Liver (tissue), 10 donors: ENCODE results near the gene COL24A1. TPM values are rescaled to one million over a fixed set of nuclear protein-coding genes. Genes with fewer than 3 reads are reported as not detected.

ENCODE experiments used
- DNase-seq: peaks from one replicate; pipeline ENCODE4 v3.0.0-alpha.2; 2017; ENCODE audit warnings: low spot score
- H3K27ac ChIP-seq, 2 donors: one replicate each; pipeline ENCODE4 v1.7.0; 2013; ENCODE audit warnings: inconsistent platforms in 2 of 2, low read length in 2 of 2, control low read depth in 1 of 2, low read depth in 1 of 2, mild to moderate bottlenecking in 1 of 2
- H3K27me3 ChIP-seq, 4 donors: one replicate each; pipeline versions ENCODE4 v1.6.1 to v1.7.0; 2013; ENCODE audit warnings: low read length in 3 of 4, inconsistent platforms in 1 of 4, mild to moderate bottlenecking in 1 of 4, moderate library complexity in 1 of 4; ENCODE audit not compliant: control insufficient read depth in 4 of 4, insufficient read depth in 4 of 4
- H3K36me3 ChIP-seq, 4 donors: one replicate each; pipeline versions ENCODE4 v1.6.1 to v1.7.0; 2013; ENCODE audit warnings: low read length in 3 of 4, mild to moderate bottlenecking in 3 of 4, low read depth in 1 of 4, moderate library complexity in 1 of 4; ENCODE audit not compliant: control insufficient read depth in 4 of 4, insufficient read depth in 3 of 4
- H3K4me1 ChIP-seq, 4 donors: one replicate each; pipeline versions ENCODE4 v1.6.1 to v1.7.0; 2013; ENCODE audit warnings: low read length in 3 of 4, mild to moderate bottlenecking in 3 of 4, moderate library complexity in 1 of 4; ENCODE audit not compliant: control insufficient read depth in 4 of 4, insufficient read depth in 4 of 4
- H3K4me3 ChIP-seq, 3 donors: one replicate each; pipeline versions ENCODE4 v1.6.1 to v1.7.0; 2013; ENCODE audit warnings: low read length in 3 of 3, control low read depth in 1 of 3, low read depth in 1 of 3, mild to moderate bottlenecking in 1 of 3
- H3K9ac ChIP-seq, 2 donors: one replicate each; pipeline ENCODE4 v1.7.0; 2013; ENCODE audit warnings: low read length in 2 of 2, mild to moderate bottlenecking in 2 of 2, moderate library complexity in 2 of 2, control low read depth in 1 of 2, low read depth in 1 of 2
- H3K9me3 ChIP-seq, 4 donors: one replicate each; pipeline versions ENCODE4 v1.6.1 to v1.7.0; 2013; ENCODE audit warnings: low read length in 3 of 4; ENCODE audit not compliant: control insufficient read depth in 4 of 4
- ATF3 ChIP-seq: IDR thresholded peaks from 2 replicates; pipeline ENCODE4 v1.6.1; 2016; ENCODE audit warnings: antibody characterized with exemption
- CTCF ChIP-seq: fragments of 150-350 bp; IDR thresholded peaks from 2 replicates; pipeline ENCODE4 v1.5.1; 2017; ENCODE audit warnings: improper control_type of control experiment, low read depth, low read length; ENCODE audit not compliant: missing input control
- FOXA1 ChIP-seq: IDR thresholded peaks from 2 replicates; pipeline ENCODE4 v1.6.1; 2016; ENCODE audit warnings: antibody characterized with exemption
- HNF4A ChIP-seq, 2 donors: conservative IDR thresholded peaks; 2 replicates each; pipeline ENCODE4 v1.6.1; 2016; ENCODE audit warnings: antibody characterized with exemption in 2 of 2, mild to moderate bottlenecking in 2 of 2
- HNF4G ChIP-seq: IDR thresholded peaks from 2 replicates; pipeline ENCODE4 v1.6.1; 2016; ENCODE audit warnings: antibody characterized with exemption
- REST ChIP-seq: IDR thresholded peaks from 2 replicates; pipeline ENCODE4 v1.6.1; 2016; ENCODE audit warnings: antibody characterized with exemption, mild to moderate bottlenecking
- TAF1 ChIP-seq: conservative IDR thresholded peaks from 2 replicates; pipeline ENCODE4 v1.6.1; 2016; ENCODE audit warnings: antibody characterized with exemption, mild to moderate bottlenecking
- ZBTB33 ChIP-seq: IDR thresholded peaks from 2 replicates; pipeline ENCODE4 v1.6.1; 2016; ENCODE audit warnings: antibody characterized with exemption
- WGBS: extraction: QIAGEN DNeasy Blood & Tissue Kit; methylation state at CpG from one replicate; pipeline ENCODE4 v1.1.7; 2013; 5-methylcytosine and 5-hydroxymethylcytosine counted together
- polyA plus RNA-seq, 2 donors: library from polyadenylated mRNA; stranded (reverse) in 1 of 2; unstranded in 1 of 2; fragments of 200-250 nt in 1 of 2; fragments of >200 nt in 1 of 2; fragmentation: Nextera tagmentation in 1 of 2; extraction: Ambion mirVana in 1 of 2; gene quantifications; one replicate each; pipeline versions ENCODE4 v1.2.1 to v1.2.3, GENCODE V29; 2013 to 2015
- small RNA-seq: library from RNA; depleted of rRNA; stranded (forward); fragments of <200 nt; gene quantifications from one replicate; pipeline ENCODE3, GENCODE V24; 2014
- total RNA-seq, 2 donors: library from RNA; depleted of rRNA; stranded (reverse); fragments of >200 nt; gene quantifications; one replicate each; pipeline ENCODE4 v1.2.3, GENCODE V29; 2014
- donor health status: healthy.
- donor health status: healthy.
- donor health status: healthy.
- donor health status: healthy.
- donor health status: healthy.

COL24A1 gene
- total and polyA plus RNA-seq, 4 donors: under 0.01 to 0.28 (median 0.01) TPM; not detected in 1

GRCh38 chr1:85681087-85681486, 475.5 kb downstream of the COL24A1 start:
- no peaks in the 10 kb centered on the region for H3K4me1 ChIP-seq
- no peaks in the 10 kb centered on the region for H3K27me3 ChIP-seq
- peaks cover 1 to 10% (median 4%) of the 10 kb centered on the region in 4 donors for H3K36me3 ChIP-seq
- no peak overlapping the region for H3K9ac ChIP-seq
- no peak overlapping the region for H3K27ac ChIP-seq
- H3K4me3 ChIP-seq: no peak overlapping the region
- 75% methylated on average over 2 of the region's 2 CpGs for WGBS
- TF ChIP-seq HNF4G (no peak), CTCF (no peak), FOXA1 (no peak), REST (no peak), TAF1 (no peak), ATF3 (no peak), ZBTB33 (no peak), HNF4A (conservative IDR thresholded peaks at IDR 0.05) (no peak)
- H3K9me3 ChIP-seq: no peaks in the 10 kb centered on the region
- no peak for DNase-seq

Small RNA genes lying within 50 kb of the gene (small RNA-seq; reads per million reads assigned to genes)
- not detected for gene RNA5SP51

Other genes starting within 250 kb of the COL24A1 start
- 1 to 10 TPM; 4.2 to 6.2 TPM for gene ODF2L, start 239.6 kb upstream of the COL24A1 start, total RNA-seq
- 1 to 10 TPM; 3.0 to 6.5 TPM for gene ODF2L, start 239.6 kb upstream of the COL24A1 start, polyA plus RNA-seq